Fibroblast of lung (primary cell): ENCODE results near the gene ADAMTS3. TPM values are rescaled to one million over a fixed set of nuclear protein-coding genes. Genes with fewer than 3 reads are reported as not detected.

Source experiments
- DNase-seq, 2 donors: peaks; one replicate each; pipeline versions ENCODE4 v3.0.0 to v3.0.0-alpha.2; 2010; ENCODE audit warnings: low read depth in 2 of 2
- H2AFZ ChIP-seq: 2 replicates; pipeline ENCODE4 v1.5.1; 2012; ENCODE audit warnings: low read length, control low read depth, inconsistent platforms
- H3K27ac ChIP-seq: 2 replicates; pipeline ENCODE4 v1.5.1; 2011; ENCODE audit warnings: low read length, control low read depth; ENCODE audit not compliant: insufficient read depth
- H3K27me3 ChIP-seq: 2 replicates; pipeline ENCODE4 v1.5.1; 2011; ENCODE audit warnings: mild to moderate bottlenecking, low read length; ENCODE audit not compliant: control insufficient read depth, insufficient read depth
- H3K36me3 ChIP-seq: 2 replicates; pipeline ENCODE4 v1.5.1; 2011; ENCODE audit warnings: low read length; ENCODE audit not compliant: control insufficient read depth, insufficient read depth
- H3K4me1 ChIP-seq: 2 replicates; pipeline ENCODE4 v1.5.1; 2011; ENCODE audit warnings: low read length; ENCODE audit not compliant: control insufficient read depth, insufficient read depth; ENCODE audit errors: extremely low read depth
- H3K4me2 ChIP-seq: 2 replicates; pipeline ENCODE4 v1.5.1; 2011; ENCODE audit warnings: low read length, control low read depth; ENCODE audit not compliant: insufficient read depth; ENCODE audit errors: extremely low read depth
- H3K4me3 ChIP-seq, 4 experiments: fragments of 200-600 bp in 1 of 4; sonication (generic) in 1 of 4; replicated peaks in 1 of 4; 2 replicates each; pipeline ENCODE4 v1.5.1; 2011 to 2016; ENCODE audit warnings: low read length in 4 of 4, low read depth in 3 of 4, mild to moderate bottlenecking in 3 of 4, control low read depth in 2 of 4, inconsistent platforms in 1 of 4, mixed read lengths in 1 of 4; ENCODE audit not compliant: insufficient read depth in 1 of 4; ENCODE audit errors: control extremely low read depth in 1 of 4
- H3K79me2 ChIP-seq: 2 replicates; pipeline ENCODE4 v1.5.1; 2012; ENCODE audit warnings: mild to moderate bottlenecking, low read length, inconsistent platforms; ENCODE audit not compliant: control insufficient read depth, insufficient read depth
- H3K9ac ChIP-seq: 2 replicates; pipeline ENCODE4 v1.5.1; 2011; ENCODE audit warnings: mild to moderate bottlenecking, low read length, control low read depth; ENCODE audit not compliant: insufficient read depth
- H3K9me3 ChIP-seq: 2 replicates; pipeline ENCODE4 v1.5.1; 2012; ENCODE audit warnings: low read depth, low read length; ENCODE audit not compliant: control insufficient read depth, insufficient read depth
- H4K20me1 ChIP-seq: 2 replicates; pipeline ENCODE4 v1.5.1; 2011; ENCODE audit warnings: low read length; ENCODE audit not compliant: control insufficient read depth, insufficient read depth; ENCODE audit errors: extremely low read depth
- CTCF ChIP-seq, 2 donors: IDR thresholded peaks in 1 of 2; conservative IDR thresholded peaks in 1 of 2; 1 replicate in 1 of 2; 2 replicates in 1 of 2; pipeline ENCODE4 v1.5.1; 2011 to 2012; ENCODE audit warnings: low read length in 2 of 2, control low read depth in 1 of 2, inconsistent platforms in 1 of 2, low read depth in 1 of 2, mild to moderate bottlenecking in 1 of 2
- EZH2 ChIP-seq: IDR thresholded peaks from 2 replicates; pipeline ENCODE4 v1.5.1; 2012; ENCODE audit warnings: low read length, control low read depth, mild to moderate bottlenecking; ENCODE audit errors: missing control alignments
- polyA plus RNA-seq, 2 donors: library from polyadenylated mRNA; depleted of rRNA in 1 of 2; stranded (reverse) in 1 of 2; unstranded in 1 of 2; fragments of >200 nt; gene quantifications; 2 replicates each; pipeline ENCODE4 v1.2.1, GENCODE V29; 2011 to 2012; ENCODE audit warnings: missing spikeins in 1 of 2
- total RNA-seq: library from RNA; depleted of rRNA; stranded (reverse); fragments of >200 nt; gene quantifications from 2 replicates; pipeline ENCODE4 v1.2.1, GENCODE V29; 2014

ADAMTS3 gene
- total and polyA plus RNA-seq, 2 donors (not counting 1 experiment from before 2014, with no cell fraction given), result 0.86 to 2.1 TPM

DNA sequence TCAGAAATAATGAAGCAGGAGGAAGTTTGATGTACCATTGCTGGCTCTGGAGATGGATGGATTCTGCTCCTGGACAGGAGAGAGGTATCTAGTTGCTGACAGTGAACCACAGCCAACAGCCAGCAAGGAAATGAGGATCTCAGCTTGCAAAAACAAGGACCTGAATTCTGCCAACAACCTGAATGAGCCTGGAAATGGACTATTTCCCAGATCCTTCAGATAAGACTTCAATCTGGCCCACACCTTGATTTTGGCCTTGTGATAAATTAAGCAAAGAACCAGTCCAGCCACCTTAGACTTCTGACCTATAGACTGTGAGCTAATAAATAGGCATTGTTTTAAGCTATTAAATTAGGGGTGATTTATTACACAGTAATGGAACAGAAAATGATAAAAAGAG, 220.3 kb downstream of the ADAMTS3 start:
- DNase-seq, result no peak
- Histone ChIP-seq H3K27ac (no peak overlapping the region), H3K27me3 (no peaks in the 10 kb centered on the region), H3K4me3 (no peak overlapping the region), H3K79me2 (no peaks in the 10 kb centered on the region), H3K4me2 (no peak overlapping the region), H4K20me1 (no peaks in the 10 kb centered on the region), H3K9me3 (no peaks in the 10 kb centered on the region), H2AFZ (no peak overlapping the region), H3K4me1 (no peaks in the 10 kb centered on the region), H3K36me3 (no peaks in the 10 kb centered on the region), H3K9ac (no peak overlapping the region)
- TF ChIP-seq EZH2, result no peak
- no peak for TF ChIP-seq CTCF (conservative IDR thresholded peaks at IDR 0.05 in 1 of 2, IDR thresholded peaks at IDR 0.05 in 1 of 2; ENCODE audit: low read depth in 1 of 2, low read length in 2 of 2)

- Histone ChIP-seq H3K9ac (no peak overlapping the region), H3K4me1 (no peaks in the 10 kb centered on the region), H2AFZ (no peak overlapping the region), H4K20me1 (no peaks in the 10 kb centered on the region), H3K79me2 (no peaks in the 10 kb centered on the region), H3K27me3 (no peaks in the 10 kb centered on the region), H3K36me3 (no peaks in the 10 kb centered on the region), H3K27ac (no peak overlapping the region), H3K4me3 (no peak overlapping the region), H3K9me3 (no peaks in the 10 kb centered on the region), H3K4me2 (no peak overlapping the region)
- DNase-seq, result no peak
- TF ChIP-seq CTCF (conservative IDR thresholded peaks at IDR 0.05 in 1 of 2, IDR thresholded peaks at IDR 0.05 in 1 of 2; ENCODE audit: low read depth in 1 of 2, low read length in 2 of 2), result no peak
- TF ChIP-seq EZH2, result no peak
Observed at GRCh38 chr4:72344418-72344817, 224.6 kb downstream of the ADAMTS3 start.

DNA sequence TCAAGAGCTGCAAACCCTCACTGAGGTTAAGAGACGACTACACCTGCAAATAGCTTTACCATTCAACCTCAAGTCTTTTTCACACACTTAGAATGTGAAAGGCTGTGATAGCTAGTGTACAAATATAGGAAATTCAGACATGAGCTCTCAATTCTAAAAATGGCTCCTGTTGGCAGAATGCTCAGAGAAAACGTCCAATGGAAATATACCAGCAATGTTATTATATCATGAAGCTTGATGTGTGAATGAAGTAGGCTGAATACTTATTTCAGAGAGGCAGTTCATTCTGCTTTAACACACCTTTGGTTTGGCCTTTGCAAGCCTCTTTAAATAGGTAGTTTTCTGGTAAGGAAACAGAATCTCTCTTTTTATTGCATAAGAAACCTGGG, 227.6 kb downstream of the ADAMTS3 start:
- Histone ChIP-seq H2AFZ (no peak overlapping the region), H3K27me3 (no peaks in the 10 kb centered on the region), H4K20me1 (no peaks in the 10 kb centered on the region), H3K36me3 (no peaks in the 10 kb centered on the region), H3K9ac (no peak overlapping the region), H3K9me3 (no peaks in the 10 kb centered on the region), H3K79me2 (no peaks in the 10 kb centered on the region), H3K4me1 (no peaks in the 10 kb centered on the region), H3K4me3 (no peak overlapping the region), H3K4me2 (no peak overlapping the region), H3K27ac (no peak overlapping the region)
- TF ChIP-seq EZH2, result no peak
- no peak for TF ChIP-seq CTCF (conservative IDR thresholded peaks at IDR 0.05 in 1 of 2, IDR thresholded peaks at IDR 0.05 in 1 of 2; ENCODE audit: low read depth in 1 of 2, low read length in 2 of 2)
- DNase-seq, result no peak
